H7 (cell line): ENCODE data around the gene CFL2. TPM values are rescaled to one million over a fixed set of nuclear protein-coding genes. Genes with fewer than 3 reads are reported as not detected.
A peak's percentile ranks its signal among the peaks of the same experiment; 100 is the strongest.

Experiments
- DNase-seq: peaks from one replicate; pipeline ENCODE4 v3.0.0; 2012
- H3K27me3 ChIP-seq: 2 replicates; pipeline ENCODE4 v1.6.0; 2011; ENCODE audit warnings: mild to moderate bottlenecking, low read length; ENCODE audit not compliant: control insufficient read depth, insufficient read depth
- H3K36me3 ChIP-seq: replicated peaks from 2 replicates; pipeline ENCODE4 v1.5.1; 2011; ENCODE audit warnings: low read length; ENCODE audit not compliant: control insufficient read depth, insufficient read depth
- H3K4me3 ChIP-seq: 2 replicates; pipeline ENCODE4 v1.5.1; 2011; ENCODE audit warnings: low read depth, mild to moderate bottlenecking, control low read depth, low read length, moderate library complexity; ENCODE audit not compliant: insufficient read depth
- total RNA-seq: library from RNA; depleted of rRNA; stranded (reverse); fragments of >200 nt; shearing (Covaris generic); gene quantifications from 2 replicates; pipeline ENCODE4 v1.2.3, GENCODE V29; 2014

CFL2 gene
- total RNA-seq, 1 experiment from 2014 or later: 14.8 TPM

- no peak for DNase-seq
- Histone ChIP-seq H3K4me3 (no peak overlapping the region), H3K36me3 (no peaks in the 10 kb centered on the region), H3K27me3 (no peaks in the 10 kb centered on the region)
These were observed 6.7 kb upstream of the CFL2 start for GRCh38 chr14:34721129-34721528.

- H3K36me3 ChIP-seq: no peaks in the 10 kb centered on the region
- no peak for DNase-seq
These were observed 4.4 kb upstream of the CFL2 start for GRCh38 chr14:34718750-34719304.

GRCh38 chr14:34715127-34715863, 902 bp upstream of the CFL2 start:
- Histone ChIP-seq H3K4me3 (peak overlapping the region; percentile 88; the same call in 1 of the 2 replicates), H3K36me3 (peaks cover 1% of the 10 kb centered on the region; the same call in 1 of the 2 replicates), H3K27me3 (peaks cover 5% of the 10 kb centered on the region; the same call in 1 of the 2 replicates)
- DNase-seq: no peak

More at GRCh38 chr14:34718750-34719304, 4.4 kb upstream of the CFL2 start:
- H3K4me3 ChIP-seq: no peak overlapping the region
- H3K27me3 ChIP-seq: peaks cover 5% of the 10 kb centered on the region; the same call in 1 of the 2 replicates

- peaks cover 1% of the 10 kb centered on the region; the same call in 1 of the 2 replicates for H3K36me3 ChIP-seq
- H3K4me3 ChIP-seq: peak overlapping the region; percentile 88
- peak; percentile 27 for DNase-seq
- H3K27me3 ChIP-seq: peaks cover 5% of the 10 kb centered on the region; the same call in 1 of the 2 replicates
These were observed 593 bp downstream of the CFL2 start for GRCh38 chr14:34713681-34714319.

- no peak for DNase-seq
- H3K27me3 ChIP-seq: peaks cover 5% of the 10 kb centered on the region; the same call in 1 of the 2 replicates
- H3K4me3 ChIP-seq: peak overlapping the region; percentile 88; the same call in 1 of the 2 replicates
- peaks cover 1% of the 10 kb centered on the region; the same call in 1 of the 2 replicates for H3K36me3 ChIP-seq
These were observed 1.2 kb downstream of the CFL2 start for GRCh38 chr14:34713122-34713680.

GRCh38 chr14:34711796-34712712, 2.3 kb downstream of the CFL2 start:
- H3K27me3 ChIP-seq: peaks cover 5% of the 10 kb centered on the region; the same call in 1 of the 2 replicates
- no peak overlapping the region for H3K4me3 ChIP-seq
- peaks cover 1% of the 10 kb centered on the region; the same call in 1 of the 2 replicates for H3K36me3 ChIP-seq
- no peak for DNase-seq

- DNase-seq: no peak
- H3K27me3 ChIP-seq: peaks cover 5% of the 10 kb centered on the region; the same call in 1 of the 2 replicates
These were observed 3.2 kb downstream of the CFL2 start for GRCh38 chr14:34711169-34711568.

GRCh38 chr14:34710744-34711143, 3.6 kb downstream of the CFL2 start:
- Histone ChIP-seq H3K27me3 (peaks cover 5% of the 10 kb centered on the region; the same call in 1 of the 2 replicates), H3K36me3 (peaks cover 1% of the 10 kb centered on the region; the same call in 1 of the 2 replicates), H3K4me3 (no peak overlapping the region)
- no peak for DNase-seq

More at GRCh38 chr14:34711169-34711568, 3.2 kb downstream of the CFL2 start:
- Histone ChIP-seq H3K36me3 (peaks cover 1% of the 10 kb centered on the region; the same call in 1 of the 2 replicates), H3K4me3 (no peak overlapping the region)

- Histone ChIP-seq H3K4me3 (no peak overlapping the region), H3K27me3 (no peaks in the 10 kb centered on the region; the same call in 1 of the 2 replicates), H3K36me3 (peaks cover 1% of the 10 kb centered on the region; the same call in 1 of the 2 replicates)
- no peak for DNase-seq
These were observed 4.4 kb downstream of the CFL2 start for GRCh38 chr14:34710006-34710405.

GRCh38 chr14:34707722-34708121, 6.7 kb downstream of the CFL2 start:
- Histone ChIP-seq H3K36me3 (peaks cover 1% of the 10 kb centered on the region; the same call in 1 of the 2 replicates), H3K27me3 (no peaks in the 10 kb centered on the region), H3K4me3 (no peak overlapping the region)
- no peak for DNase-seq

GRCh38 chr14:34701808-34702207, 12.6 kb downstream of the CFL2 start:
- Histone ChIP-seq H3K4me3 (no peak overlapping the region), H3K27me3 (no peaks in the 10 kb centered on the region), H3K36me3 (no peaks in the 10 kb centered on the region)
- DNase-seq: no peak

- no peaks in the 10 kb centered on the region for H3K27me3 ChIP-seq
- DNase-seq: no peak
- no peaks in the 10 kb centered on the region for H3K36me3 ChIP-seq
- H3K4me3 ChIP-seq: no peak overlapping the region
These were observed 13.7 kb downstream of the CFL2 start for GRCh38 chr14:34700622-34701130.

- Histone ChIP-seq H3K27me3 (no peaks in the 10 kb centered on the region), H3K4me3 (no peak overlapping the region), H3K36me3 (no peaks in the 10 kb centered on the region)
- DNase-seq: no peak
These were observed 14.3 kb downstream of the CFL2 start for GRCh38 chr14:34699873-34700621.
